Lung microvascular endothelial cell (primary cell): ENCODE results near the gene FAM120A. TPM values are rescaled to one million over a fixed set of nuclear protein-coding genes. Genes with fewer than 3 reads are reported as not detected.

Experiments used
- DNase-seq, 2 donors: peaks; one replicate each; pipeline versions ENCODE4 v3.0.0 to v3.0.0-alpha.2; 2010; ENCODE audit warnings: low read depth in 2 of 2
- total RNA-seq: library from RNA; depleted of rRNA; stranded (reverse); fragments of >200 nt; gene quantifications from 2 replicates; pipeline ENCODE4 v1.2.1, GENCODE V29; 2014

The FAM120A gene
- total RNA-seq, 1 donor from 2014 or later = 74.6 TPM

DNA sequence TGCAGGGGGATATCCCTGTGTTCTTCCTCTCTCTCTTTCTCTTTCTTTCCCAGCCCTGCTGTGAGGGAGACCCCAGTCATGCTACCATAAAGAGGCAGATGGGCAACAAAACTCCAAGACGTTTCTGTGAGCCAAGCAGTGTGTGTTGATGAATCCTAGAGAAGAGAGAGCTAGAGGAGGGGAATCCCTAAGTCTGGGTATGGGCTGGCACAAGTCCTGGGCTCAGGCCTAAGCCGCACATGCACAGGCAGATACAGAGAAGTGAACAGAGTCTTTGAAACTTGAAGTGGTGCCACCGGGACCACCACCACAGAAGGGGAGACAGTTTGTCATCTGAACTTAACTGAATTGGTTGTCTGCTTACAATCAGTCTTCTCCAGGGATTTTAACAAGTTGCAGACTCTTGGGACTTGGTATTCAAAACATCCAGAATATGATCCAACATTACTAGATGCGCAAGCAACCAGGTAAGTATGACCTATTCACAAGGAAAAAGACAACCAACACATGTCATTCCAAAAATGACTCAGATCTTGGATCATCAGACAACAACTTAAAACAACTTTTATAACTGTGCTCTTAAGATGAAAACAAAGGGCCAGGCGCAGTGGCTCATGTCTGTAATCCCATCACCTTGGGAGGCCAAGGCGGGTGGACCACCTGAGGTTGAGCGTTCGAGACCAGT lies 10.4 kb upstream of the FAM120A start:
- no peak for DNase-seq

DNA sequence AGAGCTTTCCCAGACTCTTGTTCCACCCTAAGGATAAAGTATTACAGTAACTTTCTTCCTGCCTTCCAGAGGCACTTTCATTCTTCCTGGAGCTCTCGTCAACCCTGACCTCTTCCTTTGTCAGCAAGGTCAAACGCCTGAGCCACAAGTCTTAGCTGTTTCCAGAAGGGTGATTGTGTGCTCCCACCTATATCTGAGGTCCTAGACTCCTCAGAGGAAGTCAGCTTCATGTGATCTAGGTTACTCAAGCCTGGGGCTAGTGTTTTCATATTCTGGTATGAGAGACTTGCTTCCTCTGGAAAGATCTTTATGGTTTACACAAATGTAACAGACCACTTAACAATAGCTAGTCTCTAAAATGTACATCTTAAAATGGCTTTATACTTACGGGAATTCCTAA lies 5.4 kb upstream of the FAM120A start:
- no peak for DNase-seq

DNA sequence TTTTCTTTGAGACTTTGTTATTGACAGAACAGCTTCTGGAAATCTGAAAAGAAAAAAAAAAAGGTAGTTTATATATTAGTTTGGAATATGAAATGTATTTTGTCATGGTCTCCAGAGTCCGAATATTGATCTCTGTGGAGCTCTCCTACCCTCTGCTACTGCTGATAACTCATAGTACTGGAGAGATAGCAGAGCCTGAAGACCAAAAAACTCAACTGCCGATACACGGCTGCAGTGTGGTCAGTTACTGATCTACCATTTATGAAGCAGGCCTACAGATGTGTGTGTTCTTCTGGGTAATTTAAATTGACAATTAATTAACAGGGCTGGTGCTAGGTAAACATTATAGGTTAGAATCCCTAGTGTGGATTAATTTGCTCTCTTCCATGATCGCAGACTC lies 3.8 kb upstream of the FAM120A start:
- DNase-seq = no peak

- peak; percentile 61 to 65 for DNase-seq
These were observed 594 bp downstream of the FAM120A start for GRCh38 chr9:93451849-93452709.

GRCh38 chr9:93452710-93453046 lies 1.2 kb downstream of the FAM120A start:
- peak in 1 of 2 donors; percentile 36 for DNase-seq

DNA sequence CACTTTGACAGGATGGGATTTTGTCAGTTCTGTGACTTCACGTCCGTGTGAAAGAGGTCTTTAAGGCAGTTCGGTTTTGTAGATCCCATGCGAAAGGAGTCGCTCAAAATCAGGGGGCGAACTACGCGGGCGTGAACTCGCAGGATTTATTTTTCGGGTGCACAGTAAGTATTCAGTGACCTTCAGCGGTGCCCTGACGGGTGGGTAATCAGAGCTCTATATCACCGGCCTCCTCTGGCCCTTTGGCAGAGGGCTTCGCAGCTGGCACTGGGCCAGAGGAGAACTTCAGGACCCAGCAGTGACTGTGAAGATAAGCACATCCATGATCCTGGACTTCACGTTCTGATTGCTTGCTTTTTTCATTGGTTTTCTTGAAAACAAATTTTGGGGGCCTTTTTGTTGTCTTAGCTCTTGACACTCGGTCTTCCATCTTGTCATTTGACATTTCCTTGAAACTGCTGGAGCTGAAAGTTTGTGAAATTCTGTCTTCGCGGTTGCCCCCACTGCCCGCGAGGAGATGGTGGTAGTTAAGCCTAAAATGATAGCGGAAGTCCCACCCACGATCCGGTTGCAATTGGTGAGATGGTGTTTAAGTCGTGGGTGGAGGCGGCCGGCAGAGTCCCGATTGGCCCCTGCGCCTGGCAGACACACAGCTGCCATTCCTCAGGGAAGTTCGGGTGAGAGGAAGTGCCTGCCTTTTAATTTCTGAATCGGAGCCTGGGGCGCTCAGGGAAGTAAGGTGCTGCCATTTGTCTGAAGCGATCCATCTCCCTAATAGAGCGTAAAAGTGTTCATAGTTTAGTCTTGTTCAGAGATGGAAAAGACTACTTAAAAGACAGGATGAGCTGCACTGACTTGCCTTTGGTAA lies 1.8 kb downstream of the FAM120A start, which contains the start of gene FAM120AOS:
FAM120AOS (minus strand) TSS at position 535 of the 868 bp plus-strand sequence. CDS start 872 bp downstream, outside the sequence.
- peak; percentile 92 to 96 for DNase-seq

GRCh38 chr9:93456022-93456421 lies 4.5 kb downstream of the FAM120A start:
- DNase-seq = no peak

DNA sequence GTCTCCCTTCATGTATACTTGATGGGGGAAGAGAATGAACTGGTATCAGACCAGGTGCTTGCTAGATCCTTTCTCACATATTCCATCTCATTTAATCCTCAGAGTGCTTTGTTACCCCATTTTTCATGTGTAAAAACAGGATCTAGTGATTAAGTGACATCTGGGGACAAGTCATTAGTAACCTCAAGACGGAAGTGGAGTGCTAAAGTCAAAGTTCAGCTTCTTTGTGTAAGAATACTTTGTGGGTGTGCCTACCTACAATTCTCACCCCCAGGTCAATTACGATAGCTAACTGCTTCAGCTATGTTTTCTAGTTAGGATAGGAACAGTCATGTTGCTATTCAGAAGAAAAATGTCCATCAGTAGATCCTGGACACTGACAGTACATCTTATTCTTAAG lies 5.0 kb downstream of the FAM120A start:
- no peak for DNase-seq

- DNase-seq = no peak
These were observed 5.5 kb downstream of the FAM120A start for GRCh38 chr9:93457006-93457405.

DNA sequence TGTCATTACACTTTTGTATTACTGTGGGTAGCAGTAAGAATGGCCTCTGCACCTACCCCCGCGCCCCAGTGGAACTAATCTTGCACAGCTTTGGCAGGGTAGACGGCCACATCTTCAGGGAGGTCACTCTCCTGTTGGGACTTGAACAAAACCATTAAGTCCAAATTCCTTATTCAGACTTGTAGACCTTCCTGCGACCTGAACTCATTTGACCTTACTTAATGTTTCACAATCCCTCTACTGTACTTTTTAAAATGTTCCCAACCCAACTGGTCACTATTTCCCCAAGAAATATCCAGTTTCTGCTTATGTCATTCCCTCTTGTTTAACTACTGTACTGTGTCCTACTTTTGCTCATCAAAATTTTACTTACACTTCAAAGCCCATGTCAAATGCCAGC lies 7.2 kb downstream of the FAM120A start:
- no peak for DNase-seq

DNA sequence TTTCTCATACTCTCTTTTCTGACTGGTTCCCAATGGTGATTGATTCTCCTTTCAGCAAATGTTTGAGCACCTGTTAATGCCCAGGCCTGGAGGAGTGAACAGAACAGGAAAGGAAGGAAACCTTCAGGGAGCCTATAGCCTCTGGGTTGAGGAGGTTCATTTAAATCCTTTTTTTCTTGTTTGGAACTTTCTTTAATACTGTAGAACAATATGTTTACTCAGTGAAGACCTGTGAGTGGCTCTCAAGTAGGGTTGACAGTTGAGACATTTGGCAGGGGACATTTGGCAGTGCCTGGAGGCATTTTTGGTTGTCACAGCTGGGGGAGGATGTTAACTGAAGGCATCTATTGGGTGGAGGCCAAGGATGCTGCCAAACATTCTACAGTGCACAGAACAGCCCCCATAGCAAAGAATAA lies 8.0 kb downstream of the FAM120A start:
- no peak for DNase-seq

DNA sequence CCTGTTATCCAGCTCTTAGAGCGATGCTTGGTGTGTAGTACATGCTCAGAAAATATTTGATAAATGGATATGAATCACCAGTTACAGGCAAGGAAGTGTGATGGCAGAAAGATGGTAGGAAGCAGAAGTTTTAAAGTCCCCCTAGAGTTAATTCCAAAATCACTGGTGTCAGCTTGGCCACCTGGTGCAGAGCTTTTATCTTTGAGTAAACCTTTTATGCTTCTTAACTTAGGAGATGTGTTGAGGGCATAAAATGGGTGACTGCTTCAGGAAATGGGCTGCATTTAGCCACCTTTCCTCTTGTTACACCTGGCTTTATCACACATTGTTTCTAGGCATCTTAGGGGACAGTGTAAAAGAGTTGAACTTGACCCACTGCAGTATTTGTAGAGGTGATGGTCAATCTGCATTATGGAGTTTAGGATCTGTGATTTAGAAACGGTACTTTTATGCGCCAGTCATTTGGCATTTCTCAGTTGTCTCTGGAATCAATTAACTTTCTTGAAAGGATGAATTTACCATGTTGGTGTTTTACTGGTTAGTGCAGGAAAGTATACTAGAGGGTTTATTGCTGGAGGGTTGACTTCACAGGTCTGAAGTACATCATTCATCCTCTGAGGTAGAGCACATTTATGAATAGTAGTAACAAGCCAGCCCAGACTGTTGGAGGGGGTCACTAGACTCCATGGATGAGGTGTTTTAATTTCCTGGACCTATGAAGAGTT lies 9.4 kb downstream of the FAM120A start:
- no peak for DNase-seq

- no peak for DNase-seq
These were observed 9.9 kb downstream of the FAM120A start for GRCh38 chr9:93461414-93461743.

- DNase-seq = no peak
These were observed 10.3 kb downstream of the FAM120A start for GRCh38 chr9:93461821-93462220.

GRCh38 chr9:93463638-93464248 lies 12.3 kb downstream of the FAM120A start:
- no peak for DNase-seq

- no peak for DNase-seq
These were observed 12.9 kb downstream of the FAM120A start for GRCh38 chr9:93464395-93464794.

DNA sequence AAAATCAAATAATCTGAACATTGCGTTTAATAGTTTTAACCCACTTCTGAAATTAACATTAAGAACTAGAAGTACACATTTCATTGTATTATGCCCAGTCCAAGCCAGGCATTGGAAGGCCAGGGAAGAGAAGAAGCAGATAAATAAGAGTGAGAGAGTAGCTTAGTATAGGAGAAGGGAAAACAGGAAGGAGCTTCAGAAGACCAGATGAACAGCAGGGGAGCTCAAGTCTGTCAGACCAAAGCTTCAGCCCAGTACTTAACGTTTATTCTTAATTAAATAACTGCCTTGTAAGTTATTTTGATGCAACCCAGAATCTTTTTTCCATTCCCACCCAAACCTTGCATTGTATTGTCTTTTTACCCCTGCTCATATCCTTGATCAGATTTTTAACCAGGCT lies 13.4 kb downstream of the FAM120A start:
- DNase-seq = no peak

GRCh38 chr9:93465855-93466254 lies 14.4 kb downstream of the FAM120A start:
- no peak for DNase-seq

GRCh38 chr9:93466416-93467061 lies 15.1 kb downstream of the FAM120A start:
- peak in 1 of 2 donors; percentile 6 for DNase-seq

DNA sequence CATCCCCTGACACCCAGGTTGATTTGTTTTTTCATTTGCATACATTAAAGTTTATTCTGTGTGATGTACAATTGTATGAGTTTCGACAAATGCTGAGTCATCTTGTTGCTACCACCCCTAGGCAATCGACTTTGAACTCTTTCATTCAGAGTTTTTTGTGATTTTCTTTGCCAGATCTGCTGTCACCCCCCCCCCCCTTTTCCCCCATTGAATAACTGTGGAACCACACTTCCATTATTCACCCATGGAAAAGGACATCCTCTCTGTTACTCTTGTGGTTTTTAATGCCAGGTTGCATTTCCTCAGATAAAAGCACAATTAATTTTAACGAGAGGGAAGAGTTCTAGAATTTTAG lies 15.6 kb downstream of the FAM120A start:
- DNase-seq = peak in 1 of 2 donors; percentile 16
